Ovary (tissue), 9 donors: ENCODE measurements around the gene JAK1. TPM values are rescaled to one million over a fixed set of nuclear protein-coding genes. Genes with fewer than 3 reads are reported as not detected.

ENCODE experiments used
- DNase-seq, 5 donors: peaks; one replicate each; pipeline ENCODE4 v3.0.0-alpha.2; 2019 to 2020
- H3K27ac ChIP-seq, 2 donors: fragments of 200-600 bp; one replicate each; pipeline versions ENCODE4 v1.5.1 to v1.8.0; 2019 to 2022
- H3K27me3 ChIP-seq: fragments of 200-600 bp; one replicate; pipeline ENCODE4 v1.8.0; 2022
- H3K36me3 ChIP-seq: fragments of 200-600 bp; sonication (generic); one replicate; pipeline ENCODE4 v1.5.1; 2019
- H3K4me1 ChIP-seq: one replicate; pipeline ENCODE4 v1.8.1; 2013; ENCODE audit warnings: mild to moderate bottlenecking, moderate library complexity; ENCODE audit not compliant: insufficient read depth
- H3K4me3 ChIP-seq: fragments of 200-600 bp; sonication (generic); one replicate; pipeline ENCODE4 v1.5.1; 2017
- H3K9me3 ChIP-seq, 2 donors: fragments of 200-600 bp in 1 of 2; sonication (generic) in 1 of 2; one replicate each; pipeline versions ENCODE4 v1.5.1 to v1.8.1; 2013 to 2019; ENCODE audit warnings: mild to moderate bottlenecking in 1 of 2, moderate library complexity in 1 of 2
- EP300 ChIP-seq: sonication (generic); formaldehyde crosslinking; IDR thresholded peaks from one replicate; pipeline ENCODE4 v1.6.1; 2017; ENCODE audit warnings: antibody characterized with exemption
- POLR2A ChIP-seq: fragments of 450-650 bp; IDR thresholded peaks from one replicate; pipeline ENCODE4 v1.6.1; 2017; ENCODE audit warnings: antibody characterized with exemption, mild to moderate bottlenecking, moderate library complexity
- WGBS, 3 donors: extraction: QIAGEN DNeasy Blood & Tissue Kit in 1 of 3; methylation state at CpG; one replicate each; pipeline versions ENCODE4 v1.1.5 to v1.1.7; 2013 to 2017; 5-methylcytosine and 5-hydroxymethylcytosine counted together
- intact Hi-C, 4 donors: fragments of 100-400 bp; cut with DNase I; formaldehyde crosslinking; loops; one replicate each; pipeline versions ENCODE4 v1.11.0 to v1.15.1; 2022 to 2023
- polyA plus RNA-seq, 2 donors: library from polyadenylated mRNA; stranded (reverse); fragments of 200-250 nt in 1 of 2; fragments of 350-450 nt in 1 of 2; fragmentation: Illumina TruSeq in 1 of 2; extraction: RNeasy Lipid Tissue Mini Kit (QIAGEN cat#74804) in 1 of 2; gene quantifications; one replicate each; pipeline ENCODE4 v1.2.3, GENCODE V29; 2013 to 2014
- total RNA-seq, 7 donors: library from RNA; depleted of rRNA in 2 of 7; stranded (reverse); fragments of >200 nt in 2 of 7; fragmentation: NEBNext Ultra II Directional in 3 of 7; extraction: Animal tissue kit (Norgen Biotek cat#: 25700) in 3 of 7; gene quantifications; one replicate each; pipeline versions ENCODE4 v1.1.0 to v1.2.4, GENCODE V29; 2016 to 2023
- TF ChIP-seq, protein P1 (sequence below), 3 donors: fragments of 450-650 bp in 2 of 3; fragments of 200-600 bp in 1 of 3; IDR thresholded peaks; one replicate each; pipeline versions ENCODE4 v1.5.1 to v1.8.0; 2016 to 2022; ENCODE audit warnings: antibody characterized with exemption in 3 of 3, mild to moderate bottlenecking in 1 of 3
- donor health status: DM: no; HTN: no; CAD: no; lungs with moderate emphysema.
- donor health status: DM: no; HTN: no; CAD: no.
- donor health status: Bipolar disorder and iron deficiency.
- donor health status: DM: yes; HTN: yes; CAD: no.
- donor health status: DM: no; HTN: no; CAD: no.
- donor health status: DM: yes; HTN: yes; CAD: no.

JAK1 gene
- total and polyA plus RNA-seq, 9 donors = 50.9 to 169 (median 127) TPM

DNA sequence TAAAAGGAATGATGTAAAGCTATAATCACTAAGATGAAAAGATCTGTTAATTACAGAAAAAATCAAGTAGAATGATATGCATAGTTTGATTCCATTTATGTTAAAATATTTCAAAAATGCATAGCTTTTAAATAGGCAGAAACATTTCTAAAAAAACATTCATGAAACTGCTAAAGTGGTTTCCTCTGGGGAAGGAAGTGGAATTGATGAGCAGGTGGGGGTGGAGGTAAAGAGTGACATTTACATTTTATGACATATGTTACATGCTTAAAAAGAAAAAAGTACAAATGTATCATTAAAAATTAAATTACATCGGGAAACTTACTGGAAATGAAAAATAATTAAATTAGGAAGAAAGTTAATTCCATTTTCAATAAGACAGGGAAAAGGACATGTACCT, 42.8 kb upstream of the JAK1 start:
- intact Hi-C loops = no loop called here
- H3K9me3 ChIP-seq = no peaks in the 10 kb centered on the region
- 89 to 90% (median 89%) methylated on average over 1 of the region's 1 CpG for WGBS, 3 donors
- H3K4me1 ChIP-seq = no peaks in the 10 kb centered on the region
- no peak overlapping the region for H3K27ac ChIP-seq
- no peak for DNase-seq
- H3K27me3 ChIP-seq = no peaks in the 10 kb centered on the region
- no peak for TF ChIP-seq POLR2A
- TF ChIP-seq, protein P1, sequence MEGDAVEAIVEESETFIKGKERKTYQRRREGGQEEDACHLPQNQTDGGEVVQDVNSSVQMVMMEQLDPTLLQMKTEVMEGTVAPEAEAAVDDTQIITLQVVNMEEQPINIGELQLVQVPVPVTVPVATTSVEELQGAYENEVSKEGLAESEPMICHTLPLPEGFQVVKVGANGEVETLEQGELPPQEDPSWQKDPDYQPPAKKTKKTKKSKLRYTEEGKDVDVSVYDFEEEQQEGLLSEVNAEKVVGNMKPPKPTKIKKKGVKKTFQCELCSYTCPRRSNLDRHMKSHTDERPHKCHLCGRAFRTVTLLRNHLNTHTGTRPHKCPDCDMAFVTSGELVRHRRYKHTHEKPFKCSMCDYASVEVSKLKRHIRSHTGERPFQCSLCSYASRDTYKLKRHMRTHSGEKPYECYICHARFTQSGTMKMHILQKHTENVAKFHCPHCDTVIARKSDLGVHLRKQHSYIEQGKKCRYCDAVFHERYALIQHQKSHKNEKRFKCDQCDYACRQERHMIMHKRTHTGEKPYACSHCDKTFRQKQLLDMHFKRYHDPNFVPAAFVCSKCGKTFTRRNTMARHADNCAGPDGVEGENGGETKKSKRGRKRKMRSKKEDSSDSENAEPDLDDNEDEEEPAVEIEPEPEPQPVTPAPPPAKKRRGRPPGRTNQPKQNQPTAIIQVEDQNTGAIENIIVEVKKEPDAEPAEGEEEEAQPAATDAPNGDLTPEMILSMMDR (IDR thresholded peaks at IDR 0.05) = no peak
- TF ChIP-seq EP300 = no peak
- no peak overlapping the region for H3K4me3 ChIP-seq
- no peaks in the 10 kb centered on the region for H3K36me3 ChIP-seq

DNA sequence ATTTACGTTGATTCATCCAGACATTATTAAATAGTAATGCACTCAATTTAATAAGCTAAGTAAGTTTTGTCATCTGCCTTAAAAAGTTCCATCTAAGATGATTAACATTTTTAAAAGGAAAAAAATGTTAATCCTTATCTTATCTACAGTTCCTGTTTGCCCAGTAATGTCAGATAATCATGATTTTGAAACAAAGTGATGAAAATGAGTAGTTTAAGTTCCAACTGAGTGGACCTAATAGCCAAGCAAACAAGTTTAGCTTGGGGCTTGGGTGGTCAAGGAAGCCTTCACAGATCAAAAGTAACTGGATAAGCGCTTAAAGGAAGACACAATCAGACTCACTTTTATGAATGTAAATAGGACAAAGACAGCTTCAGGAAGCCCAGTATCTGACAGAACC, 40.5 kb upstream of the JAK1 start:
- DNase-seq = no peak
- Histone ChIP-seq H3K4me3 (no peak overlapping the region), H3K27me3 (no peaks in the 10 kb centered on the region), H3K27ac (no peak overlapping the region), H3K9me3 (no peaks in the 10 kb centered on the region), H3K4me1 (peaks cover 2% of the 10 kb centered on the region), H3K36me3 (no peaks in the 10 kb centered on the region)
- WGBS, 3 donors = 95 to 97% (median 97%) methylated on average over 2 of the region's 2 CpGs
- TF ChIP-seq POLR2A (no peak), EP300 (no peak)
- TF ChIP-seq, protein P1 (IDR thresholded peaks at IDR 0.05) = no peak
- intact Hi-C loops = no loop called here

DNA sequence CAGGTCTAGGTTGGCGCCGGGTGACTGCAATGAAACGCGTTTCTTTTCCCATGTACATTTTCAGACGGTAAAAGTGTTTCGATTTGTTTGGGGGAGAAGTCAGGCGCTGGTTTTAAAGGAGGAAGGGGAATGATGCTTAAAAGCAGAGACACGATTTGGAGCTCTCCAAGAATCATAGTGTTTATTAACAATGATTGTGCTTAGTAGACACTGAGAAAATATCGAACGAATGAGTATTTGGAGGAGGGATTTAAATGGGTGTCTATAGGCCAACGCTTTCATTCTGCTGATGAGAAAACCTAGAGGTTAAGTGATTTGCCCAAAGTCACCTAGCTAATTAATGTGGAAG, 36.9 kb upstream of the JAK1 start:
- TF ChIP-seq POLR2A = no peak
- no peak for TF ChIP-seq EP300
- TF ChIP-seq, protein P1 (IDR thresholded peaks at IDR 0.05) = no peak
- DNase-seq = no peak
- no peaks in the 10 kb centered on the region for H3K36me3 ChIP-seq
- H3K27ac ChIP-seq = peak overlapping the region; percentile 86 to 98
- peaks cover 6% of the 10 kb centered on the region for H3K4me1 ChIP-seq
- H3K9me3 ChIP-seq = no peaks in the 10 kb centered on the region
- intact Hi-C loops = loop anchor here in 1 of 4 donors (5.0 kb wide), 1 partner anchor 64 kb away; no protein-coding TSS in a partner anchor
- H3K4me3 ChIP-seq = peak overlapping the region; percentile 71
- H3K27me3 ChIP-seq = no peaks in the 10 kb centered on the region
- WGBS, 3 donors = 4 to 6% (median 6%) methylated on average over 11 of the region's 11 CpGs

DNA sequence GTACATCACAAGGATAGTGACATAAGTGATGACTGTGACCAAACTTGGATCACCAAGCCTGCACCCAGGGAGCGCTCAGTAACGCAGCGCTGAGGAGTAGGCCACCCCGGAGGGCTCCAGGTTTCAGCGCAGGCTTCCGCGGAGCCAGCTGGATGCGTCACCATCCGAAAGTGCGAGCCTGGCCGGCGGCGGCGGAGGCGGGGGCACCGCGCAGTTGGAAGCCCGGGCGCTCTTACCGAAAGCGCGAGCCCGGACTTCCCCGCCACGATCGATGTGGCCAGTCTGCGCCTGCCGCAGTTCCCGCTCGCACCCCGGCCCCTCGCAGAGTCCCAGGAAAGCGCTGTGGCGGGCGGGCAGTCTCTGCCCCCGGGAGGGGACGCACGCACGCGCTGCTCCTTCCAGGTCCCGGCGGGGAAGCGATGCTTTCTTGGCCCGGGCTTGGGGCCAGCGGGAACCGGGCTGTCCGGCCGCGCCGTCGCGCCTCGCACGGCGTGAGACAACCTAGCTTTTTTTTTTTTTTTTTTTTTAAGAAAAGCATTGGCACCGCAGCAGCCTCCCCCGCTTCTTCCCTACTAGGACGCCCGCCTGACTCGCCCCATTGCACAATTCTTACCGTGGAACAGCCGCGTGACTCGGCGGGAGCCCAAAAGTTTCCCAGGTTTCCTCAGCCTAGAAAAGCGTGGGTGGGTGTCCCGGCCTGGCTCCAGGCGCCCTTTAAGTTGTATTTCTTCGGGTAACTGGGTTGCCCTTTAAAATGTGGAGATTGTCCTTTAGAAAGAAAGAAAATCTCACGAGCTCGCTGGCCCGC, 36.4 kb upstream of the JAK1 start:
- peak overlapping the region; percentile 71 for H3K4me3 ChIP-seq
- H3K27me3 ChIP-seq = no peaks in the 10 kb centered on the region
- H3K4me1 ChIP-seq = peaks cover 6% of the 10 kb centered on the region
- TF ChIP-seq, protein P1 (IDR thresholded peaks at IDR 0.05) = no peak
- TF ChIP-seq POLR2A (peak; percentile 50), EP300 (peak; percentile 48)
- peak overlapping the region; percentile 86 to 98 for H3K27ac ChIP-seq
- no peaks in the 10 kb centered on the region for H3K9me3 ChIP-seq
- no peaks in the 10 kb centered on the region for H3K36me3 ChIP-seq
- 1 to 4% (median 2%) methylated on average over 56 to 72 of the region's 72 CpGs for WGBS, 3 donors
- intact Hi-C loops = loop anchor here in 1 of 4 donors (5.0 kb wide), 1 partner anchor 65 kb away; no protein-coding TSS in a partner anchor
- DNase-seq = peak; percentile 92 to 96 (median 95)
